Duodenal mucosa (tissue), 2 donors: Measurements from ENCODE around the gene OAF.

Source experiments
- H3K27ac ChIP-seq: one replicate; pipeline ENCODE4 v1.7.0; 2013; ENCODE audit warnings: low read depth, low read length
- H3K27me3 ChIP-seq, 2 donors: one replicate each; pipeline ENCODE4 v1.7.0; 2013; ENCODE audit warnings: low read length in 2 of 2, control low read depth in 1 of 2; ENCODE audit not compliant: insufficient read depth in 2 of 2, control insufficient read depth in 1 of 2
- H3K36me3 ChIP-seq, 2 donors: one replicate each; pipeline ENCODE4 v1.7.0; 2013; ENCODE audit warnings: low read length in 2 of 2, control low read depth in 1 of 2; ENCODE audit not compliant: insufficient read depth in 2 of 2, control insufficient read depth in 1 of 2
- H3K4me1 ChIP-seq, 2 donors: one replicate each; pipeline ENCODE4 v1.7.0; 2013; ENCODE audit warnings: low read length in 2 of 2, control low read depth in 1 of 2; ENCODE audit not compliant: insufficient read depth in 2 of 2, control insufficient read depth in 1 of 2
- H3K4me3 ChIP-seq, 2 donors: one replicate each; pipeline ENCODE4 v1.7.0; 2013; ENCODE audit warnings: low read length in 2 of 2, low read depth in 1 of 2
- H3K9ac ChIP-seq, 2 donors: one replicate each; pipeline ENCODE4 v1.7.0; 2013; ENCODE audit warnings: low read length in 2 of 2, low read depth in 1 of 2
- H3K9me3 ChIP-seq, 2 donors: one replicate each; pipeline ENCODE4 v1.7.0; 2013; ENCODE audit warnings: low read length in 2 of 2, control low read depth in 1 of 2; ENCODE audit not compliant: control insufficient read depth in 1 of 2

The OAF gene

GRCh38 chr11:120219938-120220746 is 9.3 kb downstream of the OAF start:
- H3K4me3 ChIP-seq, result peak overlapping the region in 1 of 2 donors; percentile 14
- peaks cover 66 to 68% of the 10 kb centered on the region in 2 donors for H3K4me1 ChIP-seq
- no peaks in the 10 kb centered on the region for H3K27me3 ChIP-seq
- H3K9me3 ChIP-seq, result no peaks in the 10 kb centered on the region
- H3K9ac ChIP-seq, result peak overlapping the region; percentile 11 to 12
- no peak overlapping the region for H3K27ac ChIP-seq
- peaks cover 0 to 17% of the 10 kb centered on the region in 2 donors for H3K36me3 ChIP-seq

GRCh38 chr11:120220747-120221037 is 9.9 kb downstream of the OAF start:
- no peak overlapping the region for H3K4me3 ChIP-seq
- peaks cover 0 to 18% of the 10 kb centered on the region in 2 donors for H3K36me3 ChIP-seq
- peak overlapping the region in 1 of 2 donors; percentile 11 for H3K9ac ChIP-seq
- no peaks in the 10 kb centered on the region for H3K27me3 ChIP-seq
- peaks cover 63 to 66% of the 10 kb centered on the region in 2 donors for H3K4me1 ChIP-seq
- no peak overlapping the region for H3K27ac ChIP-seq
- H3K9me3 ChIP-seq, result no peaks in the 10 kb centered on the region

GRCh38 chr11:120221115-120221752 is 10.4 kb downstream of the OAF start:
- H3K4me1 ChIP-seq, result peaks cover 58 to 63% of the 10 kb centered on the region in 2 donors
- H3K27ac ChIP-seq, result peak overlapping the region; percentile 36
- no peak overlapping the region for H3K4me3 ChIP-seq
- no peaks in the 10 kb centered on the region for H3K9me3 ChIP-seq
- peak overlapping the region; percentile 25 to 28 for H3K9ac ChIP-seq
- H3K27me3 ChIP-seq, result no peaks in the 10 kb centered on the region
- H3K36me3 ChIP-seq, result peaks cover 0 to 22% of the 10 kb centered on the region in 2 donors

DNA sequence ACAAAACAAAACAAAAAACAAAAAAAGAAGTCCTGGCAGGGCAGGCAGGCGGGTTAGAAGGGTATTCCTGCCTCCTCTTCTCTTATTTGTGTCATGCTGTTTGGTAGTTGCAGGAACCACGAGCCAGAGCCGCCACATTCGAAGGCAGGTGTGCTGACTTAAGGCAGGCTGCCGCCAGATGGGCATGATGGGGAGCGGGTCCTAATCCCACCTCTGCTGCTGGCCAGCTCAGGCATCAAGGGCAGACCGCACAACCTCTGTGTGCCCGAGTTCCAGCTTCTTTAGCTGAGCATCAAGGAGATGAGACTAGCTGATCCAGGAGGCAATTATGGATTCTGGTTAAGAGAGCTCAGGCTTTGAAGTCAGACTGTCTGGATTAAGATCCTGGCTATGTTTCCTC is 12.1 kb downstream of the OAF start:
- H3K27me3 ChIP-seq, result no peaks in the 10 kb centered on the region
- no peak overlapping the region for H3K4me3 ChIP-seq
- no peak overlapping the region for H3K27ac ChIP-seq
- H3K36me3 ChIP-seq, result peaks cover 0 to 32% of the 10 kb centered on the region in 2 donors
- no peaks in the 10 kb centered on the region for H3K9me3 ChIP-seq
- peaks cover 48 to 50% of the 10 kb centered on the region in 2 donors for H3K4me1 ChIP-seq
- no peak overlapping the region for H3K9ac ChIP-seq

DNA sequence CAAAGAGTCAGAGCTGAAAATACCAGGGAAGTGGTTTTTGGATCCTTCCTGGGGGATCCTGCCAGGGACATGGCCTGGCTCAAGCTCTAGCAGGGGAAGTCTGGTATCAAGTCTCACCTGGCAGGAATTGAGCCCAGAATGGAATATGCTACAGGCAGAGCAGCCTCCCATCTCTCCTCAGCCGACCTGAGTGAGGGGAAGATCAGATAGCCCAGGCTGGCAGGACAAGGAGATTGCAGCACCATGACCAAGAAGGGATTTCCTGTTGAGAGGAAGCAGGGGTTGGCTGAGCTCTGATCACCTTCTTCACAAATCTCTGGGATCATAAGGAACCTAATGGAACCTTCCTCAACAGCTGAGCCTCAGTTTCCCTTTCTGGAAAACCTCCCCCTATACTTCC is 13.0 kb downstream of the OAF start:
- no peaks in the 10 kb centered on the region for H3K9me3 ChIP-seq
- peaks cover 3 to 38% of the 10 kb centered on the region in 2 donors for H3K36me3 ChIP-seq
- peaks cover 39 to 42% of the 10 kb centered on the region in 2 donors for H3K4me1 ChIP-seq
- no peak overlapping the region for H3K4me3 ChIP-seq
- H3K27ac ChIP-seq, result no peak overlapping the region
- no peaks in the 10 kb centered on the region for H3K27me3 ChIP-seq
- no peak overlapping the region for H3K9ac ChIP-seq

DNA sequence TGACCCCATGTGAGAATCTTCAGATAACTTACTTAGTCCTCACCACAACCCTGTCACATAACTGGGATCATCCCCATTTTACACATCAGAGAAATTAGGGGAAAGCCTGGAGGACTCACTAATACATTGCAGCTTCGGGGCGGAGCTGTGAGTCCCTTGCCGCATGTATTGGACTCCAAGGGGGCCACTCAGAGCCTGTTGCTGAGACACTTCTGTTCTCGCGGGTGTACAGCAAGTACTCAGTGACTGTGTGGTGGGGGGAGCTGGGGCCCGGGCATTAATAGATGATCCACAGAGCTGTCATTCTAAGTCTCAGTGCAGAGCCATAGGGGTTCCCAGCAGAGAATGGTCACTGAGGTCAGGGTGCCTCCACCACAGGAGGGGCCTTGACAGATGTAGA is 13.5 kb downstream of the OAF start:
- Histone ChIP-seq H3K4me1 (peaks cover 34 to 38% of the 10 kb centered on the region in 2 donors), H3K36me3 (peaks cover 6 to 40% of the 10 kb centered on the region in 2 donors), H3K27me3 (no peaks in the 10 kb centered on the region), H3K9me3 (no peaks in the 10 kb centered on the region), H3K9ac (no peak overlapping the region), H3K27ac (no peak overlapping the region), H3K4me3 (no peak overlapping the region)

DNA sequence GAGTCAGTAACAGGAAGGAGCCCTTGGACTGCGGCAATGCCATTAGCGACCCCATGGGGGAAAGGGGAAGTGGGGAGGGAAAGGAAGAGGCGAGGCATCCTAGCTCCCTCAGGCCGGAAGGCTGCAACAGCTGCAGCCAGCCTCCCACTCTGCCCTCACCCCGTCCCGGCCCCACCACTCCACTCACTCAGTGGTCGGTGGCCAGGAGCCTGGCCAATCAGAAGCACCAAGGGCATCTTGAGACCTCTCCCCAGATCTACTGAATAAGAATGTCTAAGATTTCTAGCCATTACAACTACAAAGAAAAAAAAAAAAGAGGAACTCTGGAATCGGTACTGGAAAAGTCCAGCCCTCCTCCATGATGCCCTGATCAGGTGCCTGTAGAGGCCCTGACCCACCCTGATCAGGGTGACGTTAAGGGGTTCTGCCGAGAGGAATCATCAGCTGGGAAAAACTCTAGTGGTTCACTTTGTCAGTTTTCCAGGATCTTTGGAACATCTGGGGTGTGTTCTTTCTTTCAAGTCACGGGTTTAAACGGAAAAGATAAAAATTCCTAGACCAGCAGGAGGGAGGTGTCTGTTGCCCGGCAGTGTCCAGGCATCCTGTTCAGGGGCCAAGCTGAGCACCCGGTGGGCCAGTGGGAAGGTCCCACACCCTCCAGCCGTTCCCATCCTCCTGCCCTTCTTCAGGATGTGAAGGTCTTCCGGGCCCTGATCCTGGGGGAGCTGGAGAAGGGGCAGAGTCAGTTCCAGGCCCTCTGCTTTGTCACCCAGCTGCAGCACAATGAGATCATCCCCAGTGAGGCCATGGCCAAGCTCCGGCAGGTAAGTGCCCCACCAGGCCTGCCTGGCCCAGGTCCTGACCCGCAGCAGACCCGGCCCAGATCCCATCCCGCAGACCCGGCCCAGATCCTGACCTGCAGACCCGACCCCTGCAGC is 14.4 kb downstream of the OAF start:
- H3K9me3 ChIP-seq, result no peaks in the 10 kb centered on the region
- H3K27me3 ChIP-seq, result no peaks in the 10 kb centered on the region
- peaks cover 6 to 39% of the 10 kb centered on the region in 2 donors for H3K36me3 ChIP-seq
- H3K27ac ChIP-seq, result no peak overlapping the region
- H3K4me3 ChIP-seq, result no peak overlapping the region
- H3K9ac ChIP-seq, result no peak overlapping the region
- peaks cover 26 to 29% of the 10 kb centered on the region in 2 donors for H3K4me1 ChIP-seq

DNA sequence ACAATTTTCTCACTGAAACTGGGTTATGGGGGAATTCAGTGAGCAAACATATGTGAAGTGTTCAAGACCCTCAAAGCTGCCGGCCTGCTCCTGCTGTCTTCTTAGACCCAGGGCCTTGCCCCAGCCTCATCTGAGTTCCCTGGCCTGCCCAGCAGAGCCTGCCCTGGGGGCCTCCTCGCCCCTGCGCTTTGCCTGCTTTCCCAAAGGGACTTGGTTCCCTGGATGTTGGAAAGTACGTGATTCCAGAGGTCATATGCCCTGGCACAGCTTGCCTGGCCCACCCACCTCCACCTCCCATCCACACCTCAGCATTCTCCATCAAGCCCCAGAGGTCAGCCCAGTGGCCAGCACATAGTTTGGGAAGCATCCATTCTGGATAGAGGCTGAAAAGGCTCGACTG is 15.4 kb downstream of the OAF start:
- Histone ChIP-seq H3K9ac (no peak overlapping the region), H3K27me3 (no peaks in the 10 kb centered on the region), H3K4me1 (peaks cover 16 to 19% of the 10 kb centered on the region in 2 donors), H3K4me3 (no peak overlapping the region), H3K27ac (no peak overlapping the region), H3K36me3 (peaks cover 6 to 34% of the 10 kb centered on the region in 2 donors), H3K9me3 (no peaks in the 10 kb centered on the region)

DNA sequence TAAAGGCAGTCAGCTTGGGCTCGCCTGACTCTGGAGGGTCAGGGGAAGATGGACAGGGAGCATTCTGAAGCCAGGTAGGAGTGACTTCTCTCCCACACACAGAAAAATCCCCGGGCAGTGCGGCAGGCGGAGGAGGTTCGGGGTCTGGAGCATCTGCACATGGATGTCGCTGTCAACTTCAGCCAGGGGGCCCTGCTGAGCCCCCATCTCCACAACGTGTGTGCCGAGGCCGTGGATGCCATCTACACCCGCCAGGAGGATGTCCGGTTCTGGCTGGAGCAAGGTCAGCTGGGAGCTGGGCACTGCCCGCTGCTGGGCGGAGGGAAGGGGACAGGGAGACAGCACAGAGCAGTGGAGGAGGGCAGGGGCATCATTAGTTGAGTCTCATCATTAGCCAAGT is 15.9 kb downstream of the OAF start:
- Histone ChIP-seq H3K9me3 (no peaks in the 10 kb centered on the region), H3K36me3 (peaks cover 6 to 34% of the 10 kb centered on the region in 2 donors), H3K4me3 (no peak overlapping the region), H3K27ac (no peak overlapping the region), H3K9ac (no peak overlapping the region), H3K27me3 (no peaks in the 10 kb centered on the region), H3K4me1 (peaks cover 11 to 15% of the 10 kb centered on the region in 2 donors)
